ENCODE measurements around the gene SARDH. TPM values are rescaled to one million over a fixed set of nuclear protein-coding genes. Genes with fewer than 3 reads are reported as not detected.

Gene SARDH
- total and polyA plus RNA-seq, 2 of the 13 experiments (the other 11 are each of a cell fraction or from before 2014, with no cell fraction given), result 11.6 to 34.9 TPM

DNA sequence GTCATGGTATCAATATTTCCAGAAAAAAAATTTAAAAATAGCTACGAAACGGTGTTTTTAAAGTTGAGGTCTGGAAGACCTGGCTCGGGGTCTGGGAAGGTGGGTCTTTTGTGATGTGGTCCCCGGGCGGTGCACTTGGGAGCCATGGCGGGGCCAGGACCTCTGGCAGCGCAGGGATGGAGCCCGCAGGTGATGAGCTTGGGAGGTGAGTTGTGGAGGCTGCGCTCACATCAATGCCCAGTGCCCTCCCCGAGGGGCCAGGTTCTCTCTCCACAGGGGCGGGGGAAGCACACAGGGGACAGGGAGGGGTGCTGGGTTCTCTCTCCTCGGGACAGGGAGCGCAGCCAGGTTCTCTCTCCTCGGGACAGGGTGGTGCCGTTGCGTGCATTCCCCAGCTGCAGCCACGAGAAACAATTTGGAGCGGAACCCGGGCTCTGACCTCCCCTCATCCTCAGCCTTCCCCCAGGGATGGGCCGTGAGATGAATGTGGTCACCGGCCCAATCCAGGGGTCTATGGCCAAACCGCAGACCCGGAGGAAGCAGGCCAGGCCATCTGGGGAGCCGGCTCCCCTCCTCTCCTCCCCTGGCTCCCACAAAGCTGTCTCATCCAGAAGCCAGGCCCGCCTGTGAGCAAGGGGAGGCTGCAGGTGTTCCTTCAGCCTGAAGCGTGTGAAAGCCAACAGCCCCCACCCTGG is 76.2 kb downstream of the SARDH start (continued):
- TF ChIP-seq NFIC (IDR thresholded peaks at IDR 0.05; ENCODE audit: low read length), result no peak
- TF ChIP-seq, protein P1, sequence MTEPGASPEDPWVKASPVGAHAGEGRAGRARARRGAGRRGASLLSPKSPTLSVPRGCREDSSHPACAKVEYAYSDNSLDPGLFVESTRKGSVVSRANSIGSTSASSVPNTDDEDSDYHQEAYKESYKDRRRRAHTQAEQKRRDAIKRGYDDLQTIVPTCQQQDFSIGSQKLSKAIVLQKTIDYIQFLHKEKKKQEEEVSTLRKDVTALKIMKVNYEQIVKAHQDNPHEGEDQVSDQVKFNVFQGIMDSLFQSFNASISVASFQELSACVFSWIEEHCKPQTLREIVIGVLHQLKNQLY (CRISPR knock-in tag; IDR thresholded peaks at IDR 0.05), result no peak

DNA sequence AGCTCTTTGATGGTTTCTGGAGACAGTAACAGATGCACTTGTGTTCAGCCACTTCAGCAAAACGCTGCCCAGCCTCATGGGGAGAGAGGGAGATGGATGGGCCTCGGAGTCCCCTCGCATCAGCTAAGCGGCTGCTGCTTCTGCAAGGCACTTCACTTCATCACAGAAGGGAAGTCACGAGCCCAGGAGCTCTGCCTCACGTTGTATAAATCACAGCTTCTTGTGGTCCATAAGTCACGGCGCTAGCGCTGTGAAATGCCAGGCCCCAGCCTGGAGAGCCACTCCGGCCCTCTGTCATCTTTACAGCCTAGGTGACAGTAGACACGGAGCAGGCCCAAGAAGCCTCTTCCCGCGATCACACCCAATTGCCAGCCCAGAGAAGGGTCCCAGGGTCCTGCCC is 78.6 kb downstream of the SARDH start:
- TSS peak; percentile 45 for BruUV-seq (replicated peaks)
- Histone ChIP-seq H3K9me3 (ENCODE audit: low read length) (no peaks in the 10 kb centered on the region), H4K20me1 (ENCODE audit: insufficient read depth, low read length) (no peaks in the 10 kb centered on the region), H3K36me3 (replicated peaks in 1 of 2; ENCODE audit: control insufficient read depth in 1 of 2, insufficient read depth in 2 of 2, low read length in 2 of 2) (peaks cover 0 to 9% of the 10 kb centered on the region in 2 experiments; a peak in 1 of 5 replicates), H3K27me3 (ENCODE audit: control insufficient read depth in 1 of 2, insufficient read depth in 2 of 2, low read length in 2 of 2) (0 out of 5 replicates have a peak, but pooled peaks cover 1 to 5% of the 10 kb centered on the region in 2 experiments), H3K4me2 (ENCODE audit: low read depth, low read length) (peak overlapping the region; percentile 54), H3K4me3 (replicated peaks in 1 of 3; ENCODE audit: insufficient read depth in 1 of 3, low read depth in 2 of 3, low read length in 3 of 3) (no peak overlapping the region), H3K27ac (ENCODE audit: extremely low read length, insufficient read depth, low read length) (no peak overlapping the region), H2AFZ (ENCODE audit: low read length) (no peak overlapping the region), H3K79me2 (ENCODE audit: insufficient read depth, low read length) (no peaks in the 10 kb centered on the region), H3K9ac (ENCODE audit: insufficient read depth, low read depth, low read length) (no peak overlapping the region), H3K4me1 (ENCODE audit: insufficient read depth, low read length) (peaks cover 37% of the 10 kb centered on the region)
- 55% methylated on average over 5 of the region's 13 CpGs for WGBS (ENCODE audit: low lambda C conversion rate)
- CTCF ChIA-PET (ENCODE audit: low intra/inter-chr PET ratio, low total read pairs), result no interaction called here
- POLR2A ChIA-PET, result interaction anchor here (0.8 kb wide), 2 partner anchors 55 to 80 kb away, joined by 3 to 5 read pairs; no protein-coding TSS in a partner anchor
- no peak for FAIRE-seq
- ATAC-seq, result no peak
- no peak for DNase-seq (ENCODE audit: low spot score)
- in situ Hi-C loops (cut with HindIII; ENCODE audit: extremely low pct_ligation_motif_present, low pct_unique_long_range_greater_than_20kb) (no loop called here), intact Hi-C loops (cut with micrococcal nuclease; ENCODE audit: unreplicated experiment) (loop anchor here (2.0 kb wide), 1 partner anchor 55 kb away; no protein-coding TSS in a partner anchor)
- TF ChIP-seq, protein P2, sequence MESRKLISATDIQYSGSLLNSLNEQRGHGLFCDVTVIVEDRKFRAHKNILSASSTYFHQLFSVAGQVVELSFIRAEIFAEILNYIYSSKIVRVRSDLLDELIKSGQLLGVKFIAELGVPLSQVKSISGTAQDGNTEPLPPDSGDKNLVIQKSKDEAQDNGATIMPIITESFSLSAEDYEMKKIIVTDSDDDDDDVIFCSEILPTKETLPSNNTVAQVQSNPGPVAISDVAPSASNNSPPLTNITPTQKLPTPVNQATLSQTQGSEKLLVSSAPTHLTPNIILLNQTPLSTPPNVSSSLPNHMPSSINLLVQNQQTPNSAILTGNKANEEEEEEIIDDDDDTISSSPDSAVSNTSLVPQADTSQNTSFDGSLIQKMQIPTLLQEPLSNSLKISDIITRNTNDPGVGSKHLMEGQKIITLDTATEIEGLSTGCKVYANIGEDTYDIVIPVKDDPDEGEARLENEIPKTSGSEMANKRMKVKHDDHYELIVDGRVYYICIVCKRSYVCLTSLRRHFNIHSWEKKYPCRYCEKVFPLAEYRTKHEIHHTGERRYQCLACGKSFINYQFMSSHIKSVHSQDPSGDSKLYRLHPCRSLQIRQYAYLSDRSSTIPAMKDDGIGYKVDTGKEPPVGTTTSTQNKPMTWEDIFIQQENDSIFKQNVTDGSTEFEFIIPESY (CRISPR knock-in tag; IDR thresholded peaks at IDR 0.05), result 0 out of 2 replicates have a peak, but pooled peaks have one; percentile 25
- TF ChIP-seq KDM1A (CRISPR knock-in tag; IDR thresholded peaks at IDR 0.05) (no peak), EED (CRISPR knock-in tag; IDR thresholded peaks at IDR 0.05) (no peak), STAG1 (CRISPR knock-in tag; IDR thresholded peaks at IDR 0.05) (no peak), RBM22 (optimal IDR thresholded peaks at IDR 0.05; ENCODE audit: low read length) (no peak), POLR2AphosphoS5 (IDR thresholded peaks at IDR 0.05; ENCODE audit: low read depth, low read length) (0 out of 2 replicates have a peak, but pooled peaks have one; percentile 25), ZNF367 (CRISPR knock-in tag; IDR thresholded peaks at IDR 0.05; ENCODE audit: borderline replicate concordance) (no peak), ZNF7 (CRISPR knock-in tag; IDR thresholded peaks at IDR 0.05) (no peak), ZNF382 (CRISPR knock-in tag; IDR thresholded peaks at IDR 0.05; ENCODE audit: borderline replicate concordance) (no peak), RCOR2 (CRISPR knock-in tag; IDR thresholded peaks at IDR 0.05) (no peak), ZBTB7A (CRISPR knock-in tag; IDR thresholded peaks at IDR 0.05) (no peak), ZFX (CRISPR knock-in tag; IDR thresholded peaks at IDR 0.05; ENCODE audit: low read depth) (0 out of 2 replicates have a peak, but pooled peaks have one; percentile 13)
- TF ChIP-seq, protein P3, sequence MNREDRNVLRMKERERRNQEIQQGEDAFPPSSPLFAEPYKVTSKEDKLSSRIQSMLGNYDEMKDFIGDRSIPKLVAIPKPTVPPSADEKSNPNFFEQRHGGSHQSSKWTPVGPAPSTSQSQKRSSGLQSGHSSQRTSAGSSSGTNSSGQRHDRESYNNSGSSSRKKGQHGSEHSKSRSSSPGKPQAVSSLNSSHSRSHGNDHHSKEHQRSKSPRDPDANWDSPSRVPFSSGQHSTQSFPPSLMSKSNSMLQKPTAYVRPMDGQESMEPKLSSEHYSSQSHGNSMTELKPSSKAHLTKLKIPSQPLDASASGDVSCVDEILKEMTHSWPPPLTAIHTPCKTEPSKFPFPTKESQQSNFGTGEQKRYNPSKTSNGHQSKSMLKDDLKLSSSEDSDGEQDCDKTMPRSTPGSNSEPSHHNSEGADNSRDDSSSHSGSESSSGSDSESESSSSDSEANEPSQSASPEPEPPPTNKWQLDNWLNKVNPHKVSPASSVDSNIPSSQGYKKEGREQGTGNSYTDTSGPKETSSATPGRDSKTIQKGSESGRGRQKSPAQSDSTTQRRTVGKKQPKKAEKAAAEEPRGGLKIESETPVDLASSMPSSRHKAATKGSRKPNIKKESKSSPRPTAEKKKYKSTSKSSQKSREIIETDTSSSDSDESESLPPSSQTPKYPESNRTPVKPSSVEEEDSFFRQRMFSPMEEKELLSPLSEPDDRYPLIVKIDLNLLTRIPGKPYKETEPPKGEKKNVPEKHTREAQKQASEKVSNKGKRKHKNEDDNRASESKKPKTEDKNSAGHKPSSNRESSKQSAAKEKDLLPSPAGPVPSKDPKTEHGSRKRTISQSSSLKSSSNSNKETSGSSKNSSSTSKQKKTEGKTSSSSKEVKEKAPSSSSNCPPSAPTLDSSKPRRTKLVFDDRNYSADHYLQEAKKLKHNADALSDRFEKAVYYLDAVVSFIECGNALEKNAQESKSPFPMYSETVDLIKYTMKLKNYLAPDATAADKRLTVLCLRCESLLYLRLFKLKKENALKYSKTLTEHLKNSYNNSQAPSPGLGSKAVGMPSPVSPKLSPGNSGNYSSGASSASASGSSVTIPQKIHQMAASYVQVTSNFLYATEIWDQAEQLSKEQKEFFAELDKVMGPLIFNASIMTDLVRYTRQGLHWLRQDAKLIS (CRISPR knock-in tag; IDR thresholded peaks at IDR 0.05), result no peak
